Superior temporal gyrus (tissue), 1 donor: ENCODE measurements around the gene GYS1.
"Not testable (repeated sequence)": the region's sequence is repeated elsewhere in the genome, so short reads cannot be mapped to it uniquely, and the experiment has no call there.

Experiments
- DNase-seq: peaks from one replicate; pipeline ENCODE4 v3.0.0-alpha.2; 2016; ENCODE audit errors: extremely low spot score

The GYS1 gene

GRCh38 chr19:48938256-48938655, 54.9 kb downstream of the GYS1 start:
- DNase-seq, result no peak

- DNase-seq, result no peak
Observed at GRCh38 chr19:48935864-48936263, 57.2 kb downstream of the GYS1 start.

- DNase-seq, result no peak
Observed at GRCh38 chr19:48934837-48935236, 58.3 kb downstream of the GYS1 start.

- peak; percentile 55 for DNase-seq
Observed at GRCh38 chr19:48933382-48933932, 59.7 kb downstream of the GYS1 start, which contains the start of gene DHDH. DHDH (plus strand) TSS chr19:48933699; CDS start chr19:48933722, 23 bp downstream.

GRCh38 chr19:48928164-48929025, 64.7 kb downstream of the GYS1 start:
- no peak for DNase-seq

GRCh38 chr19:48927692-48928091, 65.4 kb downstream of the GYS1 start:
- not testable (repeated sequence) for DNase-seq

GRCh38 chr19:48926909-48927308, 66.2 kb downstream of the GYS1 start:
- DNase-seq, result peak; percentile 80

GRCh38 chr19:48925890-48926289, 67.2 kb downstream of the GYS1 start:
- not testable (repeated sequence) for DNase-seq

- DNase-seq, result no peak
Observed at GRCh38 chr19:48925240-48925843, 67.8 kb downstream of the GYS1 start.

- DNase-seq, result no peak
Observed at GRCh38 chr19:48922548-48923490, 70.3 kb downstream of the GYS1 start.

- DNase-seq, result no peak
Observed at GRCh38 chr19:48921721-48922500, 71.2 kb downstream of the GYS1 start.

- no peak for DNase-seq
Observed at GRCh38 chr19:48920949-48921348, 72.2 kb downstream of the GYS1 start.

- DNase-seq, result not testable (repeated sequence)
Observed at GRCh38 chr19:48919271-48919670, 73.8 kb downstream of the GYS1 start.

- peak; percentile 13 for DNase-seq
Observed at GRCh38 chr19:48918801-48919247, 74.3 kb downstream of the GYS1 start.
